Fibroblast of pulmonary artery (primary cell): ENCODE results near the gene MACC1.
A peak's percentile ranks its signal among the peaks of the same experiment; 100 is the strongest.

ENCODE experiments used
- DNase-seq: peaks from one replicate; pipeline ENCODE4 v3.0.0-alpha.2; 2010; ENCODE audit warnings: low read depth
- H3K4me3 ChIP-seq: replicated peaks from 2 replicates; pipeline ENCODE4 v1.5.1; 2011; ENCODE audit warnings: low read depth, mild to moderate bottlenecking, control low read depth, low read length, moderate library complexity
- TF ChIP-seq, protein P1 (sequence below): IDR thresholded peaks from 2 replicates; pipeline ENCODE4 v1.5.1; 2011; ENCODE audit warnings: mild to moderate bottlenecking, control low read depth, low read length, inconsistent platforms; ENCODE audit errors: missing control alignments

The MACC1 gene

GRCh38 chr7:20246236-20246635 is 29.1 kb upstream of the MACC1 start:
- TF ChIP-seq, protein P1, sequence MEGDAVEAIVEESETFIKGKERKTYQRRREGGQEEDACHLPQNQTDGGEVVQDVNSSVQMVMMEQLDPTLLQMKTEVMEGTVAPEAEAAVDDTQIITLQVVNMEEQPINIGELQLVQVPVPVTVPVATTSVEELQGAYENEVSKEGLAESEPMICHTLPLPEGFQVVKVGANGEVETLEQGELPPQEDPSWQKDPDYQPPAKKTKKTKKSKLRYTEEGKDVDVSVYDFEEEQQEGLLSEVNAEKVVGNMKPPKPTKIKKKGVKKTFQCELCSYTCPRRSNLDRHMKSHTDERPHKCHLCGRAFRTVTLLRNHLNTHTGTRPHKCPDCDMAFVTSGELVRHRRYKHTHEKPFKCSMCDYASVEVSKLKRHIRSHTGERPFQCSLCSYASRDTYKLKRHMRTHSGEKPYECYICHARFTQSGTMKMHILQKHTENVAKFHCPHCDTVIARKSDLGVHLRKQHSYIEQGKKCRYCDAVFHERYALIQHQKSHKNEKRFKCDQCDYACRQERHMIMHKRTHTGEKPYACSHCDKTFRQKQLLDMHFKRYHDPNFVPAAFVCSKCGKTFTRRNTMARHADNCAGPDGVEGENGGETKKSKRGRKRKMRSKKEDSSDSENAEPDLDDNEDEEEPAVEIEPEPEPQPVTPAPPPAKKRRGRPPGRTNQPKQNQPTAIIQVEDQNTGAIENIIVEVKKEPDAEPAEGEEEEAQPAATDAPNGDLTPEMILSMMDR, result no peak
- DNase-seq, result no peak
- H3K4me3 ChIP-seq, result no peak overlapping the region

GRCh38 chr7:20244334-20245120 is 27.3 kb upstream of the MACC1 start:
- TF ChIP-seq, protein P1, result no peak
- DNase-seq, result peak; percentile 36
- H3K4me3 ChIP-seq, result no peak overlapping the region

GRCh38 chr7:20241911-20242261 is 24.7 kb upstream of the MACC1 start:
- TF ChIP-seq, protein P1, result no peak
- H3K4me3 ChIP-seq, result no peak overlapping the region
- no peak for DNase-seq

DNA sequence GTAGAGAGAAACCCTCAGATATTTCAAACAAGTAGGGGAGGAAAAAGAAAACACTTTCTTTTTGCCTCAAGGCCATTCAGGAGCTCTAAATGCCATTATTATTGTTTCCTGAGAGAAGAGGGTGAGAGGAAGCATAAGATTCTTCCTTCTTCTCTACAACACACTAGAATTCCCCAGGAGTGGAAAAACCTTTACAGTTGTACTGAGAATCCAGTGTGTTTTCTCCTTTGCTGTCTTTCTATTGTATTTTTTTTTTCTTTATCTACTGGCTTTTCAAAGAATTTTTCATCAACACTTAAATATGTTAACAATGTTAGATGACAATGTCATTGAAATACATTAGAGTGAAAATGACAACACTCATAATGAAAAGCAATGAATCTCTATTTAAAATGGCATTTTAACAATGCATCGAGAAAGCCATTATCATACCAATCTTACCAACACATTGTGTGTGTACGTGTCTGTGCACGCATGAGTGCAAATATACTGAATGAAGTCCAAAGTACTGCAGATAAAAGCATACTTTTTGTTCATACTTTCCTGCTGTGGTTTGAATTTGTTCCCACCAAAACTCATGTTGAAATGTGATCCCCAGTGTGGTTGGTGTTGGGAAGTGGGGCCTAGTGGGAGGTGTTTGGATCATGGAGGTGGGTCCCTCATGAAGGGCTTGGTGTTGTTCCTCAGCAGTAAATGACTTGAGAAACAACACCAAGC is 24.2 kb upstream of the MACC1 start:
- TF ChIP-seq, protein P1, result no peak
- DNase-seq, result peak; percentile 83
- no peak overlapping the region for H3K4me3 ChIP-seq

DNA sequence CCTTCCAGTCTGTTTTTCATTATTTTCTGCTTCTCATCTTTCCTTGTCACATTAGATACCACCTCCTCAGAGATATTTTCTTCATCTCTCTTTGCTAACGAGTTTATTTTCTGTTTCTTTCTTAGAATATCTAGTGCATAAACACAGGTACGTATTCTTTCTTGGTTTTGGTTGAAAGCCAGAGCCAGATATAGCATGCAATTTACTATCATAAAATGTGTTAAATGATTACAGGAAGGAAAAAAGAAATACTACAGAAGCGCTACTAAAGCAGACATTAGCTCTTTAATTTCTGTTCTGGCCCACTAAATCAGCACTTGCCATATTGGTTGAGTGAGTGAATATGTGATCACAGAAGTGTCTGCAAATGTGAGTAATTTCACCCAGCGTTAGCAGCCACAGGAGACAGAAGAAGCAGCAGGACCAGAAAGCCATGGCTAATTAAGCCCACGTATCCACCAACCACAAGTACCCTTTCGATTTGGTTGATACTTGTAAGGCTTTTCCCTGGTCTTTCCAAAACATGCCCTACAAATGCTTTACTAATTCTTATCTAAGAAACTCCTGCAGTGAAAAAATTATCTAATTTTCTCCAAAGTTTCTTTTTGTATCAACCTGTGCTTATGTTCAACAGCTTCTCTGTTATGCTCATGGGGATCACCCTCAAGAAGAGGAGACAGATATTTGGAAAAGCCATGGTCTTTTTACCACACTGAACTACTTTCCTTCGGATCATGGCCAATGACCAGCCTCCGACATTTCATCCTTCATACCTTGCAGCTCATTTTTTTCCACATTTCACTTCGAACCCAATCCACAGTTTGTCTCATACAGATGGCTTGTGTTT is 23.1 kb upstream of the MACC1 start:
- DNase-seq, result no peak
- TF ChIP-seq, protein P1, result no peak
- H3K4me3 ChIP-seq, result no peak overlapping the region

DNA sequence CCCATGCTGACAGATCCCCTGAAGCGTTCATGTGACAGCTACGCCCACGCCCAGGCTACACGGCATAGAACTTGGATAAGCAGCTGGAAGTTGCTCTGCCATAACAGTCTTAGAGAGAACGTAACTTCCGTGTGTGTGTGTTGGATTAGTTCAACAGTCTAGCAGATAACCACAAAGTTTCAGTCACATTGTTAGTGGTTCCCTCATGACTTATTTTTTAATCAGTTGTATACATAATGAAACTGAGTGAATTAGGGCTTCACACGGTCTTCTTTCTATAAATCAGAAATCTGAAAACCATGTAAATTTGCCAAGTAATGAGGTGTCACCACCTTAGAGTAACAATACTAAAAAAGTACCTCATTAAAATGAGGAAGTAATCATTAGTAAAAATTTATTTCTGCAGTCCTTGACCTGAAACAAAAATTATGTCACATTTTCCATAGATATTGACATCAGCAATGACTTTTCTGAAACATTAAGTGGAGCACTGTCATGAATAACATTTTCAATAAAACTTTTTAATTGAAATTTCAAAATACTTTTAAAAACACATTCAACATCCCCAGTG is 21.7 kb upstream of the MACC1 start:
- DNase-seq, result no peak
- TF ChIP-seq, protein P1, result no peak
- H3K4me3 ChIP-seq, result no peak overlapping the region
